HL-60 (cell line): ENCODE measurements around the gene FBXO21.

Experiments
- CTCF ChIP-seq: IDR thresholded peaks from one replicate; pipeline ENCODE4 v1.5.1; 2011; ENCODE audit warnings: low read length, control low read depth, inconsistent platforms; ENCODE audit not compliant: insufficient read depth
- POLR2AphosphoS5 ChIP-seq: IDR thresholded peaks from 2 replicates; pipeline ENCODE4 v1.6.1; 2012; ENCODE audit warnings: low read depth

GRCh38 chr12:117093431-117093830 is 96.8 kb downstream of the FBXO21 start:
- TF ChIP-seq CTCF: no peak
- TF ChIP-seq POLR2AphosphoS5: no peak
